IPS-15b (cell line): ENCODE measurements around the gene DNAJC1.

ENCODE experiments used
- H3K27me3 ChIP-seq: one replicate; pipeline ENCODE4 v1.6.1; 2013; ENCODE audit warnings: low read length; ENCODE audit not compliant: control insufficient read depth, insufficient read depth
- H3K36me3 ChIP-seq: one replicate; pipeline ENCODE4 v1.6.1; 2013; ENCODE audit warnings: low read length; ENCODE audit not compliant: control insufficient read depth, insufficient read depth
- H3K4me1 ChIP-seq: one replicate; pipeline ENCODE4 v1.6.1; 2013; ENCODE audit warnings: mild to moderate bottlenecking, low read length; ENCODE audit not compliant: control insufficient read depth, insufficient read depth
- H3K4me3 ChIP-seq: one replicate; pipeline ENCODE4 v1.5.1; 2013; ENCODE audit warnings: low read depth, low read length
- H3K9ac ChIP-seq: one replicate; pipeline ENCODE4 v1.6.1; 2013; ENCODE audit warnings: low read depth, mild to moderate bottlenecking, low read length
- H3K9me3 ChIP-seq: one replicate; pipeline ENCODE4 v1.6.1; 2013; ENCODE audit warnings: mild to moderate bottlenecking, low read length; ENCODE audit not compliant: control insufficient read depth, insufficient read depth

The DNAJC1 gene

GRCh38 chr10:21953585-21954057 is 49.9 kb downstream of the DNAJC1 start:
- Histone ChIP-seq H3K9me3 (no peaks in the 10 kb centered on the region), H3K27me3 (no peaks in the 10 kb centered on the region), H3K4me1 (peaks cover 2% of the 10 kb centered on the region), H3K4me3 (no peak overlapping the region), H3K9ac (no peak overlapping the region), H3K36me3 (no peaks in the 10 kb centered on the region)

- no peak overlapping the region for H3K9ac ChIP-seq
- H3K4me1 ChIP-seq, result peaks cover 2% of the 10 kb centered on the region
- no peaks in the 10 kb centered on the region for H3K27me3 ChIP-seq
- no peak overlapping the region for H3K4me3 ChIP-seq
- no peaks in the 10 kb centered on the region for H3K9me3 ChIP-seq
- H3K36me3 ChIP-seq, result no peaks in the 10 kb centered on the region
Observed at GRCh38 chr10:21950566-21950965, 53.0 kb downstream of the DNAJC1 start.

- Histone ChIP-seq H3K4me1 (no peaks in the 10 kb centered on the region), H3K9me3 (no peaks in the 10 kb centered on the region), H3K27me3 (no peaks in the 10 kb centered on the region), H3K9ac (no peak overlapping the region), H3K4me3 (no peak overlapping the region), H3K36me3 (no peaks in the 10 kb centered on the region)
Observed at GRCh38 chr10:21946946-21947345, 56.6 kb downstream of the DNAJC1 start.

GRCh38 chr10:21944727-21945386 is 58.7 kb downstream of the DNAJC1 start:
- no peak overlapping the region for H3K9ac ChIP-seq
- H3K4me3 ChIP-seq, result no peak overlapping the region
- H3K4me1 ChIP-seq, result peaks cover under 1% of the 10 kb centered on the region
- no peaks in the 10 kb centered on the region for H3K27me3 ChIP-seq
- H3K9me3 ChIP-seq, result no peaks in the 10 kb centered on the region
- no peaks in the 10 kb centered on the region for H3K36me3 ChIP-seq

- no peaks in the 10 kb centered on the region for H3K9me3 ChIP-seq
- no peak overlapping the region for H3K9ac ChIP-seq
- peaks cover 5% of the 10 kb centered on the region for H3K4me1 ChIP-seq
- no peaks in the 10 kb centered on the region for H3K36me3 ChIP-seq
- no peak overlapping the region for H3K4me3 ChIP-seq
- no peaks in the 10 kb centered on the region for H3K27me3 ChIP-seq
Observed at GRCh38 chr10:21943633-21944265, 59.8 kb downstream of the DNAJC1 start.

- no peak overlapping the region for H3K4me3 ChIP-seq
- H3K9ac ChIP-seq, result no peak overlapping the region
- H3K36me3 ChIP-seq, result no peaks in the 10 kb centered on the region
- no peaks in the 10 kb centered on the region for H3K9me3 ChIP-seq
- H3K27me3 ChIP-seq, result no peaks in the 10 kb centered on the region
- H3K4me1 ChIP-seq, result peaks cover 5% of the 10 kb centered on the region
Observed at GRCh38 chr10:21935439-21936023, 68.0 kb downstream of the DNAJC1 start.

DNA sequence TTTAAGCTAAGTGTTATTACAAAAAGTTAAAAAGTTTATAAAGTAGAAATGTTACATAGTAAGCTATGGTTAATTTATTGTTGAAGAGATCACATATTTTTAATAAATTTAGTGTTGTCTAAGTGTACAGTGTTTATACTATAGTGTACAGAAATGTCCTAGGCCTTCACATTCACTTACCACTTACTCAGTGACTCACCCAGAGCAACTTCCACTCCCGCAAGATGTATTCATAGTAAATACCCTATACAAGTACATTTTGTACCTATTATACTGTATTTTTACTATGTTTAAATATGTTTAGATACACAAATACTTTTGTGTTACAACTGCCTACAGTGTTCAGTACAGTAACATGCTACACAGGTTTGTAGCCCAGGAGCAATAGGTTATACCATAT is 69.2 kb downstream of the DNAJC1 start:
- Histone ChIP-seq H3K4me1 (no peaks in the 10 kb centered on the region), H3K27me3 (no peaks in the 10 kb centered on the region), H3K9ac (no peak overlapping the region), H3K4me3 (no peak overlapping the region), H3K9me3 (no peaks in the 10 kb centered on the region), H3K36me3 (no peaks in the 10 kb centered on the region)

DNA sequence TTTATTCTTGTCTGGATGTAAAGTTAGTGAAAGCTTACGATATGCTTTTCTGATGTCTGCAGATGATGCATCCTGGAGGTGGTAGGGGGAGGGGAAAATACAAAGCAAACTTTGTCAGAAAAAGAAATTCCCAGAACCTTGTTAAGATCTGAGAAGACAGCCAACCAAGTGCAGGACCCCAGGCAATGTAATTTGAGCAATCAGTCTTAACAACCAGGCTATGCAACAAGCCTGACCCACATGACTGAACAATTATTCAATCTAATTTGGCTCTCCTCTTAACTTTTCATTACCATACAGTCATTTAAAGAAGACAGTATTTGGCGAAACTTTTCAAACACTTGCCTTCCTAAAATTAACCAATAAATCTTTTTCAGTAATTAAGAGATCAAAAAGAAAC is 74.5 kb downstream of the DNAJC1 start:
- Histone ChIP-seq H3K27me3 (no peaks in the 10 kb centered on the region), H3K36me3 (no peaks in the 10 kb centered on the region), H3K9ac (no peak overlapping the region), H3K9me3 (no peaks in the 10 kb centered on the region), H3K4me3 (no peak overlapping the region), H3K4me1 (no peaks in the 10 kb centered on the region)

DNA sequence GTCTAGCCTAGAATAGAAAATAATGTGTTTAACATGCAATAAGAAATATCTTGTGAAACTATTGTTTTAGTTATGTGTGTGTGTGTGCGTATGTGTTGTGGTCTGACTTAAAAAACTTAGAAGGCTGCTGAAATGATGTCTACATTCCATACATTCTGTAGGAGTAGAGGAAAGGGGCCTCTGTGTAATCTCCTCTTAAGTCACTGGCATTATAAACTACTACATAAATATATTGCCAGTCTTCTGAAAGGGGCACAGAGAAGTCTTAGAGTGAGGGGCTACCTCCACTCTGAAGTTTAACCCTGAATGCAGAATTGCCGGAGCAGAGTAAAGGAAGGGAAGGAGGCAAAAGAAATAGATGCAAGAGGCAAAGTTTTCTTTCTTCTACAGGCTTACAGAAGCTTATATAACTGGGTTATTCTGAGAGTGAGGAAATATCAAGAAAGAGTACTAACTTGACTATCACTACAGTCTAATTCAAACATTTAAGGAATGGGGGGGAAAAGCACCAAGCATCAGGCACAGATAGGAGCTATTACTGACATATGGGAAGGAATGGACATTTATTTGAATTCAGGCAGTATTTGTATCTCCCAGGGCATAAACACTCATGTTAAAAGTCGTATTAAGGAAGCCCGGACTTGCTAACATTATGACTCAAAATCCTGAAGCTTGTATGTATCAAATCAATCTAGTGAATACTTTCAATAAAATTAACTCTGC is 75.7 kb downstream of the DNAJC1 start:
- no peaks in the 10 kb centered on the region for H3K27me3 ChIP-seq
- H3K9me3 ChIP-seq, result no peaks in the 10 kb centered on the region
- no peak overlapping the region for H3K4me3 ChIP-seq
- H3K4me1 ChIP-seq, result no peaks in the 10 kb centered on the region
- H3K36me3 ChIP-seq, result no peaks in the 10 kb centered on the region
- no peak overlapping the region for H3K9ac ChIP-seq

GRCh38 chr10:21926949-21927348 is 76.6 kb downstream of the DNAJC1 start:
- Histone ChIP-seq H3K36me3 (no peaks in the 10 kb centered on the region), H3K27me3 (no peaks in the 10 kb centered on the region), H3K9ac (no peak overlapping the region), H3K4me1 (no peaks in the 10 kb centered on the region), H3K9me3 (no peaks in the 10 kb centered on the region), H3K4me3 (no peak overlapping the region)

GRCh38 chr10:21926358-21926925 is 77.1 kb downstream of the DNAJC1 start:
- Histone ChIP-seq H3K9me3 (no peaks in the 10 kb centered on the region), H3K4me3 (no peak overlapping the region), H3K9ac (no peak overlapping the region), H3K36me3 (no peaks in the 10 kb centered on the region), H3K4me1 (peaks cover 4% of the 10 kb centered on the region), H3K27me3 (no peaks in the 10 kb centered on the region)
